Testis (tissue), 3 donors: Measurements from ENCODE around the gene ARID1B. TPM values are rescaled to one million over a fixed set of nuclear protein-coding genes. Genes with fewer than 3 reads are reported as not detected.
"Not testable (repeated sequence)": the region's sequence is repeated elsewhere in the genome, so short reads cannot be mapped to it uniquely, and the experiment has no call there.

ENCODE experiments used
- DNase-seq: peaks from one replicate; pipeline ENCODE4 v3.0.0-alpha.2; 2019
- H3K27ac ChIP-seq, 2 donors: fragments of 200-600 bp; sonication (generic); one replicate each; pipeline ENCODE4 v1.5.1; 2019
- H3K27me3 ChIP-seq: fragments of 200-600 bp; sonication (generic); one replicate; pipeline ENCODE4 v1.5.1; 2019
- H3K36me3 ChIP-seq: fragments of 200-600 bp; sonication (generic); one replicate; pipeline ENCODE4 v1.5.1; 2017; ENCODE audit warnings: low read depth; ENCODE audit errors: missing control alignments
- H3K4me1 ChIP-seq: fragments of 200-600 bp; sonication (generic); one replicate; pipeline ENCODE4 v1.5.1; 2019
- H3K4me3 ChIP-seq, 2 donors: fragments of 200-600 bp; sonication (generic); one replicate each; pipeline ENCODE4 v1.5.1; 2017 to 2019
- H3K9me3 ChIP-seq: fragments of 200-600 bp; sonication (generic); one replicate; pipeline ENCODE4 v1.5.1; 2017
- CTCF ChIP-seq, 3 experiments: fragments of 450-650 bp in 2 of 3; fragments of 200-600 bp in 1 of 3; sonication (generic) in 1 of 3; IDR thresholded peaks; one replicate each; pipeline ENCODE4 v1.5.1; 2016 to 2019; ENCODE audit warnings: antibody characterized with exemption in 3 of 3, mild to moderate bottlenecking in 2 of 3, moderate library complexity in 1 of 3
- POLR2A ChIP-seq: fragments of 450-650 bp; IDR thresholded peaks from one replicate; pipeline ENCODE4 v1.6.1; 2017; ENCODE audit warnings: antibody characterized with exemption, mild to moderate bottlenecking, moderate library complexity
- WGBS, 2 donors: methylation state at CpG; one replicate each; pipeline ENCODE4 v1.1.5; 2018; 5-methylcytosine and 5-hydroxymethylcytosine counted together
- intact Hi-C: fragments of 100-400 bp; cut with DNase I; formaldehyde crosslinking; loops from one replicate; pipeline ENCODE4 v1.15.1; 2023; ENCODE audit warnings: low total_unique reads
- polyA plus RNA-seq: library from polyadenylated mRNA; stranded (reverse); fragments of 350-450 nt; fragmentation: Illumina TruSeq; extraction: RNeasy Lipid Tissue Mini Kit (QIAGEN cat#74804); gene quantifications from one replicate; pipeline ENCODE4 v1.2.3, GENCODE V29; 2014; ENCODE audit warnings: low read depth, low replicate concordance; ENCODE audit not compliant: insufficient read depth
- total RNA-seq, 2 donors: library from RNA; depleted of rRNA; stranded (reverse); fragments of >200 nt; gene quantifications; one replicate each; pipeline ENCODE4 v1.2.3, GENCODE V29; 2016

ARID1B gene
- total and polyA plus RNA-seq, 3 donors from 2014 or later = 26.2 to 126 (median 103) TPM

DNA sequence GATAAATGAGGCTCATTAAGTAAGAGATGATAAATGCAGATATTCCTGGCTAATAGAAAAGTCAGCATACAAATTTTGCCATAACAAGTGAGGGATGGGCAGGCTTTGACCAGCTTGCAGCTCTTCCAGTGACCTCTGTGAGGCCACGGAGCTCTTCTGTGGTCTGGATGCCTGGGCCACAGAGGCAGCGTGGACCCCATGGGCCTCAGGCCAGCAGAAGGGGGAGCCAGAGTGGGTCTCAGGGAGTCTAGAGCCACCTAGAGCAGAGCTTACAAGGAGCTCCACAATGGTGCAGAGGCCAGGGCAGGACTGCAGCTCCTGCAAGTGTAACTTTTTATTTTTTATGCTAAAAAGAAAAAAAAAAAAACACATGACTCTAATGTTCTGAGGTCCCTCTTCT, 165.1 kb downstream of the ARID1B start:
- intact Hi-C loops = no loop called here
- Histone ChIP-seq H3K4me1 (no peaks in the 10 kb centered on the region), H3K4me3 (no peak overlapping the region), H3K36me3 (no peaks in the 10 kb centered on the region), H3K27me3 (no peaks in the 10 kb centered on the region), H3K9me3 (no peaks in the 10 kb centered on the region), H3K27ac (no peak overlapping the region)
- TF ChIP-seq POLR2A = no peak
- WGBS, 2 donors = 100% methylated on average over 2 of the region's 2 CpGs
- DNase-seq = no peak

DNA sequence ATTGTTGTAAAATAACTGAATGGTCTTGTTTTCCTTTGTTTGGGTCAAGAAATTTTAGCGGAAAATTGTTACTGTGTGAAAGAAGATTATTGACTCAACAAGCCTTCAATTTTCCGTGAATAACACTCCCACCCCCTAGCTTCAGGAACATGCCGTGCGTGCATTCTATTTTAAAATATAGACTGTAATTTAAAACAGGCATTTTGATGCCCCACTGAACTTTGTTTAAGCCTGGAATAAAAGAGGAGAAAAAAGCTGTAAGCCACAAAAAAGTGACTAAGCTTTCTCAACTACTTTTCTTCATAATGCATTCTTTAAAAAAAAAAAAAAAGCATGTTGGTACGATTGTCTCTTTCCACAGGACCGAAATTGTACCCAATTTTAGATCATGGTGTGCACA, 166.0 kb downstream of the ARID1B start:
- Histone ChIP-seq H3K27ac (no peak overlapping the region), H3K27me3 (no peaks in the 10 kb centered on the region), H3K4me3 (no peak overlapping the region), H3K4me1 (no peaks in the 10 kb centered on the region), H3K36me3 (no peaks in the 10 kb centered on the region), H3K9me3 (no peaks in the 10 kb centered on the region)
- no peak for DNase-seq
- intact Hi-C loops = no loop called here
- 79 to 80% methylated on average over 6 of the region's 6 CpGs for WGBS, 2 donors
- TF ChIP-seq POLR2A = no peak
- TF ChIP-seq CTCF (IDR thresholded peaks at IDR 0.05) = no peak

DNA sequence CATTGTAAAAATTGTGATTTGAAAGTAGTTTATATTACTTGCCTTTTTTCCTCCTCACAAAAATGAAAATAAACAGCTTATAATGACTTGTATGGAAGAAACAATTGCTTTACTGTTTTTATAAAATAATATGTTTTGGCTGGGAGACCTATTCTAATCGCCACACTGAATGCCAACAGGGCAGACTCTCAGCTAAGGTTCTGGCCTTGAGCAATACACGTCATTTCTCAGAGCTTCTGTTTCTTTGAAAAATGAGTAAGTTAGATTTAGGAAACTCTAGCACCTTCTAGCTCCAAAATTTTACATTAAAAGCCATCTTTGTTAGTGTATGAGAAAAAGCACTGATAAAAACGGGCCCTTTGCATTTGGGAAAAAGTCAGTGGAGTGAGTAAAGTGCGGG, 166.6 kb downstream of the ARID1B start:
- no peak for TF ChIP-seq POLR2A
- no peak for TF ChIP-seq CTCF (IDR thresholded peaks at IDR 0.05)
- no peaks in the 10 kb centered on the region for H3K36me3 ChIP-seq
- H3K4me3 ChIP-seq = no peak overlapping the region
- H3K4me1 ChIP-seq = no peaks in the 10 kb centered on the region
- intact Hi-C loops = no loop called here
- 73 to 76% methylated on average over 4 of the region's 4 CpGs for WGBS, 2 donors
- no peaks in the 10 kb centered on the region for H3K9me3 ChIP-seq
- H3K27me3 ChIP-seq = no peaks in the 10 kb centered on the region
- no peak overlapping the region for H3K27ac ChIP-seq
- no peak for DNase-seq

GRCh38 chr6:156944412-156944811, 167.2 kb downstream of the ARID1B start:
- Histone ChIP-seq H3K27me3 (no peaks in the 10 kb centered on the region), H3K27ac (no peak overlapping the region), H3K4me1 (no peaks in the 10 kb centered on the region), H3K36me3 (no peaks in the 10 kb centered on the region), H3K4me3 (no peak overlapping the region), H3K9me3 (no peaks in the 10 kb centered on the region)
- TF ChIP-seq POLR2A (no peak), CTCF (IDR thresholded peaks at IDR 0.05) (no peak)
- no peak for DNase-seq
- whole genome bisulfite sequencing, 2 donors = 93 to 94% methylated on average over 6 of the region's 6 CpGs
- intact Hi-C loops = no loop called here

- intact Hi-C loops, H3K9me3 ChIP-seq, H3K27me3 ChIP-seq, H3K4me3 ChIP-seq, DNase-seq, H3K4me1 ChIP-seq, H3K36me3 ChIP-seq, H3K27ac ChIP-seq: not testable (repeated sequence)
- 90 to 93% methylated on average over 6 of the region's 6 CpGs for WGBS, 2 donors
These were observed 168.6 kb downstream of the ARID1B start for GRCh38 chr6:156945789-156946172.

- TF ChIP-seq CTCF (IDR thresholded peaks at IDR 0.05) = no peak
- no peak for TF ChIP-seq POLR2A
- intact Hi-C loops = no loop called here
- H3K27ac ChIP-seq = no peak overlapping the region
- H3K4me1 ChIP-seq = no peaks in the 10 kb centered on the region
- 70% methylated on average over 7 of the region's 7 CpGs for whole genome bisulfite sequencing, 2 donors
- no peak for DNase-seq
- H3K9me3 ChIP-seq = no peaks in the 10 kb centered on the region
- H3K27me3 ChIP-seq = no peaks in the 10 kb centered on the region
- no peaks in the 10 kb centered on the region for H3K36me3 ChIP-seq
- no peak overlapping the region for H3K4me3 ChIP-seq
These were observed 169.3 kb downstream of the ARID1B start for GRCh38 chr6:156946370-156946936.
